Panc1 (cell line): ENCODE data around the gene ZNHIT3. TPM values are rescaled to one million over a fixed set of nuclear protein-coding genes. Genes with fewer than 3 reads are reported as not detected.
A peak's percentile ranks its signal among the peaks of the same experiment; 100 is the strongest.
"Not testable (repeated sequence)": the region's sequence is repeated elsewhere in the genome, so short reads cannot be mapped to it uniquely, and the experiment has no call there.

ENCODE experiments used
- ATAC-seq: fragments of 200-7000 bp; cut with Tn5 transposase; 2 replicates; pipeline ENCODE4 v1.9.1; 2020; ENCODE audit warnings: mild to moderate bottlenecking, moderate library complexity
- Bru-seq: library from RNA; stranded (reverse); fragments of 400-500 nt; gene quantifications from one replicate; lab custom pipeline; 2021; lab: Mats Ljungman, UMichigan
- BruChase-seq, 2 experiments: library from RNA; stranded (reverse); fragments of 400-500 nt; gene quantifications; one replicate each; lab custom pipeline; 2021; lab: Mats Ljungman, UMichigan
- BruUV-seq: library from RNA; stranded (reverse); fragments of 400-500 nt; replicated peaks from 2 replicates; lab custom pipeline; 2021; lab: Mats Ljungman, UMichigan
- CTCF ChIA-PET: fragments of 300-600 bp; sonication (Branson Sonifier 250); formaldehyde crosslinking; loops from one replicate; lab custom pipeline; 2022; ENCODE audit warnings: antibody characterized with exemption; lab: Charles Lee
- POLR2A ChIA-PET: fragments of 300-600 bp; sonication (Branson Sonifier 250); formaldehyde crosslinking; loops from one replicate; lab custom pipeline; 2022; ENCODE audit warnings: antibody characterized with exemption; lab: Charles Lee
- DNase-seq: peaks from one replicate; pipeline ENCODE4 v3.0.0-alpha.2; 2010; ENCODE audit warnings: low read depth, low spot score
- H3K27ac ChIP-seq: 2 replicates; pipeline ENCODE4 v1.5.1; 2011; ENCODE audit warnings: mild to moderate bottlenecking, low read length, inconsistent platforms
- H3K27me3 ChIP-seq: fragments of 200-500 bp; sonication (Bioruptor generic); 2 replicates; pipeline ENCODE4 v1.6.0; 2014; ENCODE audit warnings: low read length, inconsistent platforms; ENCODE audit not compliant: control insufficient read depth, insufficient read depth
- H3K36me3 ChIP-seq: fragments of 200-500 bp; sonication (Bioruptor generic); 2 replicates; pipeline ENCODE4 v1.5.1; 2014; ENCODE audit warnings: inconsistent platforms, mild to moderate bottlenecking, low read length, moderate library complexity; ENCODE audit not compliant: control insufficient read depth, insufficient read depth
- H3K4me1 ChIP-seq: 2 replicates; pipeline ENCODE4 v1.5.1; 2011; ENCODE audit warnings: inconsistent platforms, mild to moderate bottlenecking, low read length, moderate library complexity; ENCODE audit not compliant: control insufficient read depth, insufficient read depth
- H3K4me3 ChIP-seq, 2 experiments: 2 replicates each; pipeline ENCODE4 v1.5.1; 2011 to 2012; ENCODE audit warnings: low read depth in 2 of 2, low read length in 2 of 2, mild to moderate bottlenecking in 2 of 2, inconsistent platforms in 1 of 2, moderate library complexity in 1 of 2
- H3K9me3 ChIP-seq: fragments of 200-500 bp; sonication (Bioruptor generic); 2 replicates; pipeline ENCODE4 v1.5.1; 2014; ENCODE audit warnings: low read depth, mild to moderate bottlenecking, inconsistent platforms, low read length, moderate library complexity; ENCODE audit not compliant: control insufficient read depth, insufficient read depth
- CTCF ChIP-seq: fragments of 450-650 bp; IDR thresholded peaks from 2 replicates; pipeline ENCODE4 v1.5.1; 2017; ENCODE audit warnings: mild to moderate bottlenecking
- POLR2AphosphoS5 ChIP-seq: IDR thresholded peaks from 2 replicates; pipeline ENCODE4 v1.6.1; 2012; ENCODE audit warnings: mild to moderate bottlenecking, low read depth, low read length, moderate library complexity
- SIN3A ChIP-seq: IDR thresholded peaks from 2 replicates; pipeline ENCODE4 v1.6.1; 2012; ENCODE audit warnings: low read depth, mild to moderate bottlenecking, low read length, moderate library complexity, borderline replicate concordance; ENCODE audit not compliant: insufficient read depth
- TCF7L2 ChIP-seq: IDR thresholded peaks from 2 replicates; pipeline ENCODE4 v1.6.1; 2011; ENCODE audit warnings: mild to moderate bottlenecking, low read depth, low read length, inconsistent platforms
- in situ Hi-C: cut with HindIII; loops from 2 replicates; pipeline ENCODE4 v1.10.0; 2016; ENCODE audit warnings: low sequenced_read_pairs, low pct_unique_long_range_greater_than_20kb
- intact Hi-C: fragments of 100-400 bp; cut with micrococcal nuclease; formaldehyde crosslinking; loops from one replicate; pipeline ENCODE4 v1.10.0; 2022; ENCODE audit not compliant: unreplicated experiment
- long read RNA-seq: library from polyadenylated mRNA; unstranded; transcript quantifications from one replicate; pipeline ENCODE4 v2.0.0, GENCODE V29; 2021; ENCODE audit not compliant: unreplicated experiment
- polyA plus RNA-seq: library from polyadenylated mRNA; unstranded; fragments of >200 nt; gene quantifications from one replicate; pipeline ENCODE4 v1.2.1, GENCODE V29; 2012; ENCODE audit warnings: missing spikeins; ENCODE audit not compliant: insufficient read length
- total RNA-seq: library from RNA; stranded (reverse); gene quantifications from one replicate; pipeline ENCODE4 v1.2.1, GENCODE V29; 2021; ENCODE audit not compliant: unreplicated experiment
- TF ChIP-seq, protein P1 (sequence below), 2 experiments: IDR thresholded peaks; 2 replicates each; pipeline ENCODE4 v1.6.1; 2011 to 2012; ENCODE audit warnings: low read depth in 2 of 2, control low read depth in 1 of 2, low read length in 1 of 2, mild to moderate bottlenecking in 1 of 2, moderate library complexity in 1 of 2; ENCODE audit not compliant: insufficient read depth in 1 of 2

Gene ZNHIT3
- total RNA-seq (16.8 TPM), Bru-seq, nascent RNA (percentile 61 among the genes with signal in this experiment), BruChase-seq, experiment 1, labeled RNA remaining after a 2-hour chase (percentile 56 among the genes with signal in this experiment), BruChase-seq, experiment 2, labeled RNA remaining after a 6-hour chase (percentile 61 among the genes with signal in this experiment)
- polyA plus RNA-seq, result 16.9 TPM
- long read RNA-seq, transcript ZNHIT3-204 (5 exons, 951 nt), result major isoform, 6 of 13 reads
- long read RNA-seq, partial matches to known transcripts, result 2 of 13 reads
- long read RNA-seq, other reads (novel, unspliced or antisense), result 2 of 13 reads

GRCh38 chr17:36486204-36487194, at the start of gene ZNHIT3:
Gene ZNHIT3, plus strand, starts transcription at chr17:36486681. Its CDS starts 19 bp downstream, at chr17:36486700.
- DNase-seq (peak; percentile 39), ATAC-seq (peak; percentile 92)
- Histone ChIP-seq H3K36me3 (peaks cover 7% of the 10 kb centered on the region; the same call in 1 of the 2 replicates), H3K9me3 (no peaks in the 10 kb centered on the region), H3K4me1 (no peaks in the 10 kb centered on the region; the same call in 1 of the 2 replicates), H3K27ac (peak within 1 kb of the TSS; percentile 81), H3K4me3 (peak within 1 kb of the TSS; percentile 81 to 89), H3K27me3 (no peaks in the 10 kb centered on the region)
- BruUV-seq, result no TSS peak
- no peak for TF ChIP-seq SIN3A
- TF ChIP-seq, protein P1, sequence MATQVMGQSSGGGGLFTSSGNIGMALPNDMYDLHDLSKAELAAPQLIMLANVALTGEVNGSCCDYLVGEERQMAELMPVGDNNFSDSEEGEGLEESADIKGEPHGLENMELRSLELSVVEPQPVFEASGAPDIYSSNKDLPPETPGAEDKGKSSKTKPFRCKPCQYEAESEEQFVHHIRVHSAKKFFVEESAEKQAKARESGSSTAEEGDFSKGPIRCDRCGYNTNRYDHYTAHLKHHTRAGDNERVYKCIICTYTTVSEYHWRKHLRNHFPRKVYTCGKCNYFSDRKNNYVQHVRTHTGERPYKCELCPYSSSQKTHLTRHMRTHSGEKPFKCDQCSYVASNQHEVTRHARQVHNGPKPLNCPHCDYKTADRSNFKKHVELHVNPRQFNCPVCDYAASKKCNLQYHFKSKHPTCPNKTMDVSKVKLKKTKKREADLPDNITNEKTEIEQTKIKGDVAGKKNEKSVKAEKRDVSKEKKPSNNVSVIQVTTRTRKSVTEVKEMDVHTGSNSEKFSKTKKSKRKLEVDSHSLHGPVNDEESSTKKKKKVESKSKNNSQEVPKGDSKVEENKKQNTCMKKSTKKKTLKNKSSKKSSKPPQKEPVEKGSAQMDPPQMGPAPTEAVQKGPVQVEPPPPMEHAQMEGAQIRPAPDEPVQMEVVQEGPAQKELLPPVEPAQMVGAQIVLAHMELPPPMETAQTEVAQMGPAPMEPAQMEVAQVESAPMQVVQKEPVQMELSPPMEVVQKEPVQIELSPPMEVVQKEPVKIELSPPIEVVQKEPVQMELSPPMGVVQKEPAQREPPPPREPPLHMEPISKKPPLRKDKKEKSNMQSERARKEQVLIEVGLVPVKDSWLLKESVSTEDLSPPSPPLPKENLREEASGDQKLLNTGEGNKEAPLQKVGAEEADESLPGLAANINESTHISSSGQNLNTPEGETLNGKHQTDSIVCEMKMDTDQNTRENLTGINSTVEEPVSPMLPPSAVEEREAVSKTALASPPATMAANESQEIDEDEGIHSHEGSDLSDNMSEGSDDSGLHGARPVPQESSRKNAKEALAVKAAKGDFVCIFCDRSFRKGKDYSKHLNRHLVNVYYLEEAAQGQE (IDR thresholded peaks at IDR 0.05; ENCODE audit: insufficient read depth in 1 of 2, low read depth in 2 of 2, low read length in 1 of 2), result 0 out of 4 replicates have a peak, but pooled peaks of 1 of the 2 experiments have one; percentile 29
- intact Hi-C loops (no loop called here), in situ Hi-C loops (no loop called here)
- CTCF ChIA-PET, result no interaction called here
- POLR2A ChIA-PET, result no interaction called here

DNA sequence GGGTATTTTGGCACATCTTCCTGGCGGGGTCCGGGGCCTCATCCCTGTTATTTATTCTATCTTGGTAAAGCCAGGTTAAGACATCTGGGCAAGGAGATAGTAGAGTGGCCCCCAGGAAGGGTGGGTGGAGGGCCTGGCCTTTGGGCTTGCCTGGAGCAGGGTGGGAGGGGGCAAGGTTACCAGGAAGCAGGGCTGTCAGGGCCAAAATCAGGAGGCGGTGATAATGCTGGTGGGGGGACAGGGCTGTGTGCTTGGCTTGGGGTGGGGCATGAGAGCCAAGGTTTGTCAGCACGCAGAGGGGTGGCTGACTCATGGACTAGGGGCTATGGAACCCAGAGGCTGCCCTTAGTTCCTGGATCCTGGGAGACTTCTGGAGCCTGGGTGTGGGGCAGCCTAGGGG, 44.7 kb upstream of the ZNHIT3 start:
- H3K36me3 ChIP-seq, DNase-seq, H3K4me3 ChIP-seq, H3K4me1 ChIP-seq, H3K9me3 ChIP-seq, in situ Hi-C loops, H3K27me3 ChIP-seq, intact Hi-C loops, CTCF ChIA-PET, ATAC-seq, BruUV-seq, POLR2A ChIA-PET, H3K27ac ChIP-seq: not testable (repeated sequence)

GRCh38 chr17:36443777-36444176, 42.7 kb upstream of the ZNHIT3 start:
- Histone ChIP-seq H3K36me3 (no peaks in the 10 kb centered on the region), H3K9me3 (no peaks in the 10 kb centered on the region), H3K4me1 (no peaks in the 10 kb centered on the region), H3K27ac (no peak overlapping the region), H3K27me3 (no peaks in the 10 kb centered on the region), H3K4me3 (no peak overlapping the region)
- TF ChIP-seq SIN3A, result no peak
- no peak for TF ChIP-seq POLR2AphosphoS5
- no peak for TF ChIP-seq TCF7L2
- TF ChIP-seq, protein P1 (IDR thresholded peaks at IDR 0.05; ENCODE audit: insufficient read depth in 1 of 2, low read depth in 2 of 2, low read length in 1 of 2), result no peak
- no peak for TF ChIP-seq CTCF
- CTCF ChIA-PET, result no interaction called here
- ATAC-seq (no peak), DNase-seq (no peak)
- POLR2A ChIA-PET, result no interaction called here
- BruUV-seq, result no TSS peak
- intact Hi-C loops (no loop called here), in situ Hi-C loops (no loop called here)
